Fibroblast of skin of abdomen (primary cell): ENCODE data around the gene IFI27.

Experiments
- DNase-seq: peaks from one replicate; pipeline ENCODE4 v3.0.0-alpha.2; 2013

Gene IFI27

DNA sequence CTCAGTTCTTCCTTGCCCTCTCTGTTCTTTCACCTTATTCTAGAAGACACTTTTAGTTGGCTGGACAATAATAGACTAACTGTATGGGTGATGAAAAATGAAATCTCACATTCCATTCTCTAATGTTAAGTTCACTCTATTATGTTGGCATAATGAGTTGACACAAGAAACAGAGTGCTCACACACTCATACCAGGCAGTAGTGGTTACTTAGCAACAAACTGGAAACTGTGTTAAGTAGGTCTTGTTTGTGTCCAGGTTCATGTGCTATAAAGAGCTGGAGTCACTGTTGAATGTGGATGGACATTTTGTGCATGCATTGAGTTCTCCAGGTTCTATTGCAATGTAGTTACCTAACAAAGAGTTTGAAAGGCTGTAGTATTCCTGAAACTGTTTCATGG lies 46.7 kb downstream of the IFI27 start:
- no peak for DNase-seq

GRCh38 chr14:94158239-94158883 lies 47.8 kb downstream of the IFI27 start:
- DNase-seq = no peak

- no peak for DNase-seq
These were observed 50.5 kb downstream of the IFI27 start for GRCh38 chr14:94161058-94161457.

DNA sequence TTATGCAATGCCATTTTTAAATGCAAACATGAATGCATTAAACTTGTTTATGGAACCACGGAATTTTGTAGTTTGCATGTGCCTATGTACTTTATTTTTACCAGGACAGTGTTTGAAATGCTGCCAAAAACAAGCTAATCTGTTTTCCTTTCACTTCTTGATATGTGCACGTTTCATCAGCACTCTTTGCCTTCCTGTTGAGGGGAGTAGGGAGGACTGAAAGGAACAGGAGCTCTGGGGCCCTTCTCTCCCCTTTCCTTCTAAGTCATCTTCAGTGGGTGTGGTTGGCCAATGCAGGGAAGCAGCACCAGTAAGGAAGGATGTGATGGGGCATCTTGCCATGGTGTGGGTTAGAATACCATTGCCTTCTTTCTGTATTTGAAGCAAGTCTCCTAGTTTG lies 51.4 kb downstream of the IFI27 start:
- DNase-seq = no peak

DNA sequence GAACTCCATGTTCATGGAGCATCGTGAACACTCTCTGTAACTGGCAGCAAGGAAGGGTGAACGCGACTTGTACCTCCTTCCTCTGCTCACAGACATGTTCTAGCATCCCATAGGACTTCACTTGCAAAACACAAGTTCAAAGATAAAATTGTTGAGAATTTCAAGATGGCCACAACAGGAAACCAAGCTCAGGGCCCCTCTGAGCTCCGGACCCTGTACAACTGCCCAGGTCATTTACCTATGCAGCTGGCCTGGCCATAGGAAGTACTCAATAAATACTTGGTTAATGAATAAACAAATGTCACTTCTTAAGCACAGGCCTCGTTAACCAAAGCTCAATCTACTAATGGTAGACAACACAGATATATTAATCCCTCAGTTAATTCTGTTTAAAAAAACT lies 51.9 kb downstream of the IFI27 start:
- no peak for DNase-seq

GRCh38 chr14:94163796-94164195 lies 53.3 kb downstream of the IFI27 start:
- no peak for DNase-seq

DNA sequence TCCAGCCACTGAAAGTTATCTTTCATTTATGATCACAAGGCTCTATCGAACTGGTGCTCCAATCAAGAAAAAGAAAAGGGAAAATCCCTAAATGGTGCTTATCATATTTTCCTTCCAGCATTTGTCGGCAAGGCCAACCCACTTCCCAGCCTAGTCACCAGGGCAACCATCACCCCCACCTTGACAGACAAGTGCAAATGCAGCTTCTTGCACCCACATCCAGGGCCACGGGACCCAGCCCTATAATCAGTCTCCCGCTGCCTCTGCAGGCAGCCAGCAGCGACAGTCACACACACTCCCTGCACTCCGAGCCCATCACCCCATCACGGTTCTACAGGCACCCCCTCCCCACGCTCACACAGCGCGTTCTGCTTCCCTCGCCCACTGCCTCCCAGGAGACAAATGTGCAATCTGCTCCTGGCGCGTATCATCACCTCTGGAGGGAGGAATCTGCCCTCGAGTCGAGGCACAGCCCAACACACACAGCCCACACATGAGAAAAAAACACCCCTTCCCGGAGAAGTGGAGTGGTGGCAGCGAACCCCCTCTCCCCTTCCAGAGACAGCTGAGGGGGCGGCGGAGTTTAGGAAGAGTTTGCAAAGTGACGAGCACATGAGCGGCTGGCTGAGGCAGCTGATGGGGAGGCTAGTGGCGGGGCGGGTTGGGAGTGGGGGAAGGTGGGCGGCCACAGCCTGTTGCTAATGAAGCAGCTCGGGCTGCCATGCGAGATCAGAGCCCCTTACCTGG lies 54.3 kb downstream of the IFI27 start:
- DNase-seq = no peak

- DNase-seq = no peak
These were observed 55.2 kb downstream of the IFI27 start for GRCh38 chr14:94165744-94166143.
